ENCODE data around the gene PCSK4. TPM values are rescaled to one million over a fixed set of nuclear protein-coding genes. Genes with fewer than 3 reads are reported as not detected.

Gene PCSK4
- total RNA-seq, 1 donor from 2014 or later: 5.4 TPM

DNA sequence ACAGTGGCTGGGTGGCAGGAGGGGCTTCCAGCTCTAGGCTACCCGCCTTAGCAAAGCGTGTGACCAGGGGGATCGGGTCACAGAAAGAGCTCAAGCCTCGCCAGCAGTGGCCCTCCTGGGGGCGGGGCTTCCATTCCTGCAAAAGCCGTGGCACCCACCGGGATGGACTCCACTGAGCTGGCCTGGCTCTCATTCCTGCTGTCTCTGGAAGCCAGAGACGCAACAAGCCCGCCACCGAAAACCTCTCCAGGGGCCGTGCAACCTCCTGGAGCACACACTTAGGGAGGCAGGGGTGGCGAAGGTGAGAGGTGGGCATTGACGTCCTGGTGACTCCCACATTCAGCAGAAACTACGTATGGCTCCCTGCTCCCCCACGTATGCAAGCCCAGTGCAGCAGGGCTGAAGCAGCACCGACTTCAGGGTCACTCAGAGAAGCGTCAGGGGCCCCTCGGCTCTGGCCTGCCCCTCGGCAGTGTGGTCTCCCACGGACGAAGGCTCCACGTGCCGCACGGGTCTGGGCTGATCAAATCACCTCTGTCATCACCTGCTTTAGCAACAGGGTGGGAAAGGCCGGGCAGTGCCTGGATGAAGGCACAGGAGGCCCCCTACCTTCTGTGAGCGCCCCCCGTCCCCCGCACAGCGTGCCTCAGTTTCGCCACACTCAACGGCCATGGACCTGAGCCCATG lies 14.3 kb downstream of the PCSK4 start:
- intact Hi-C loops (cut with DNase I): no loop called here
- Histone ChIP-seq H3K27me3 (peaks cover 4% of the 10 kb centered on the region), H3K4me3 (no peak overlapping the region), H3K9me3 (no peaks in the 10 kb centered on the region), H3K27ac (no peak overlapping the region), H3K36me3 (peaks cover 0 to 11% of the 10 kb centered on the region in 2 donors), H3K4me1 (peaks cover 48% of the 10 kb centered on the region)
- no peak for DNase-seq (ENCODE audit: extremely low spot score in 2 of 2)
- TF ChIP-seq POLR2A (IDR thresholded peaks at IDR 0.05) (no peak), POLR2AphosphoS5 (IDR thresholded peaks at IDR 0.05; ENCODE audit: insufficient read depth in 1 of 2, low read depth in 1 of 2) (no peak)

DNA sequence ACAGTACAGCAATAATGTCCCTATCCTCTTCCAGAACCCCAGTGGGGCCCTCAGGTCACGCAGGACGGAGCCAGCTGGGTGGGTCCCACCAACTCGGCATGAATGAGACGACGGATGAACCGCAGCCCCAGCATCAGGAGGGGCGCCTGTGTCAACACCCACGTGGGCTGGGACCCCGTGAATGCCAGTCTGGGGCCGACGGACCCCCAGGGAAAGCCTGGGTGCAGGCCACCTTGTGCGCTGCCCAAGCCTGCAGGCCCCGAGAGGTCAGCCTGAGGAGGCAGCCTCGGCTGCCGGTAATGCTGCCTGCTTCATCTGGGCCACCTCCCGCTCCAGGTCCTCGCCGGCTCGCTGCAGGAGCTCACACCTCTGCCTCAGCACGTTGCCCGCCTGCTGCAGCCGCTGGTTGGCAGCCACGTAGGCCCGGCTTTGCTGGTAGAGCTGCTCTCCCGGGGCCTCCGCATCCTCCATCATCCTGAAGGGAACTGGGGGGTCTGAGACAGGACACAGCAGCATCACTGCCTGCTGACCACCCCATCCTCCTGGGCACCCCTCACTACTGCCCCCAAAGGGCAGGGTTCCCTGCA lies 15.3 kb downstream of the PCSK4 start:
- H3K27me3 ChIP-seq: peaks cover 4% of the 10 kb centered on the region

DNA sequence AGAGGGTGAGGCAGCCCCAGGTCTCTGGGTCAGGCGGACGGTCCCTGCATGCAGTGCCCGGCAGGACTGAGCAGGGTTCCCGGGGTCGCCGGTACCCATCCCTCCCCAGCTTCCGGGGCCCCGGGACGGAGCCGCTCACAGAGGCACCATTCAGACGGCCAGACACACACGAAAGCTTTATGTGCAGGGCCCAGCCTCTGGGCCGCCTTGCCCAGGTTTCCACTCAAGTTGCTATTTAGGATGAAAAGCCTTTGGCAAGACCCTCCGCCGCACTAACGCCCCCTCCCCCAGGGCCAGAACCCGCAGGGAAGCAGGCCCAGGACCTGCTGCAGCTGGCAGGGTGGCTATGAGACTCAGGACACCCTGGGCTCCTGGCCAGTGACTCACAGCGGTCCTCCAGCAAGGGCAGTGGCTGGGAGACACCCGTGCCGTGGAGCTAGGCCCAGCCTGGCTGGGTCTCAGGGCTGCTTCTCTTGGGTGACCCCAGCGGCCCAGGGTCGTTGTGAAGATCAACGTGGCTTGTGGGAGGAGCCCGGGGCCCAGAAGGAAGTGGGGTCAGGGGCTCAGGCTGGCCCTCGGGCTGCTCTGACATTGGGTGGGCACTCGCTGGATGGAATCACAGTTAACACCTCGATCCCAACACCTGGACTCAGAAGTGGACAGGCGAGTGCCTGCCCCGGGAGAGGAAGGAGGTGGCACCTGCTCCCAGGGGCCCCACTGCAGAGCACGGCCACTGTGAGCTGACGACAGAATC lies 16.0 kb downstream of the PCSK4 start:
- peaks cover 4% of the 10 kb centered on the region for H3K27me3 ChIP-seq
- intact Hi-C loops (cut with DNase I): no loop called here
- H3K4me3 ChIP-seq: no peak overlapping the region
- peaks cover 57% of the 10 kb centered on the region for H3K4me1 ChIP-seq
- no peaks in the 10 kb centered on the region for H3K9me3 ChIP-seq
- H3K36me3 ChIP-seq: peaks cover 0 to 11% of the 10 kb centered on the region in 2 donors
- H3K27ac ChIP-seq: no peak overlapping the region
- DNase-seq (ENCODE audit: extremely low spot score in 2 of 2): no peak
- TF ChIP-seq POLR2AphosphoS5 (IDR thresholded peaks at IDR 0.05; ENCODE audit: insufficient read depth in 1 of 2, low read depth in 1 of 2) (no peak), POLR2A (IDR thresholded peaks at IDR 0.05) (no peak), CTCF (IDR thresholded peaks at IDR 0.05) (no peak)

More for the DNA sequence above, 15.3 kb downstream of the PCSK4 start:
- H3K27ac ChIP-seq: no peak overlapping the region
- H3K9me3 ChIP-seq: no peaks in the 10 kb centered on the region
- H3K4me1 ChIP-seq: peaks cover 58% of the 10 kb centered on the region
- H3K36me3 ChIP-seq: peaks cover 0 to 11% of the 10 kb centered on the region in 2 donors
- TF ChIP-seq POLR2AphosphoS5 (IDR thresholded peaks at IDR 0.05; ENCODE audit: insufficient read depth in 1 of 2, low read depth in 1 of 2) (no peak), CTCF (IDR thresholded peaks at IDR 0.05) (no peak), POLR2A (IDR thresholded peaks at IDR 0.05) (no peak)
- no peak overlapping the region for H3K4me3 ChIP-seq
- DNase-seq (ENCODE audit: extremely low spot score in 2 of 2): no peak
- intact Hi-C loops (cut with DNase I): no loop called here

DNA sequence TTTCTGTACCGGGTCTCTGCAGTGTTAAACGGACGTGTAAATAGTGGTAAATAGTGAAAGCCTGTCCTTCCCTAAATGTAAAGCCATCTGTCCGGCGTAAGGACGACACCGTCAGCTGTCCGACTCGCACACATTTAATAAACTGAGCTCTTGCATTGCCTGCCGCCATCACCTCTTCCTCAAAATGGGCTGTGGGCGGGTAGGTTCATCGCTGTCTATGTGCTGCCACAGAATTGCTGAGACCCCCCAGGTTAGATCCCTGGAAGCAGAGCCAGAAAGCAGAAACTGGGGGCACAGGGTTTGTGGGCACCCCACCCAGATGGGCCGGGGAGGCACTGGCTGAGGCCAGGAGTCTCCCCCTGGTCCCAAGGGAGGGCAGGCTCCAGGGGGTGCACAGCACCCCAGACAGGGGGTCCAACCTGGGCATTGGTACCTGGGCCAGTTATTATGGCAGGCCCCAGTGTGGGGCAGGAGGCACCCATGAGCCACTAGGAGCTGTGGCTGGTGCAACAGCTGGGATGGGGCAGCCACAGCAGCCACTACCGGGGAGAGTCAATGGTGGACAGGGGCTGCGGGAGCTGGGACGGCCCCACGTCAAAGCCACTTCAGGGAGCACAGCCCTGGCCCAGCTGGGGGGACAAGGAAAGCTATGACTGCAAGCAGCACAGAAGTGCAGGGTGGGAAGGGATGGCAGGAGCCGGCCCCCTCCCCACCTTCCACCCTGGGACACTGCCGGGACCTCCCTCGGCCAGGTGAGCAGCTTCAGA lies 16.9 kb downstream of the PCSK4 start:
- Histone ChIP-seq H3K4me1 (peaks cover 58% of the 10 kb centered on the region), H3K27me3 (peaks cover 4% of the 10 kb centered on the region), H3K4me3 (no peak overlapping the region), H3K36me3 (peaks cover 0 to 11% of the 10 kb centered on the region in 2 donors), H3K27ac (no peak overlapping the region), H3K9me3 (no peaks in the 10 kb centered on the region)
- no peak for DNase-seq (ENCODE audit: extremely low spot score in 2 of 2)
- intact Hi-C loops (cut with DNase I): no loop called here
- TF ChIP-seq POLR2AphosphoS5 (IDR thresholded peaks at IDR 0.05; ENCODE audit: insufficient read depth in 1 of 2, low read depth in 1 of 2) (no peak), CTCF (IDR thresholded peaks at IDR 0.05) (no peak), POLR2A (IDR thresholded peaks at IDR 0.05) (no peak)

Data from vagina (tissue), 2 donors.